Endothelial cell of umbilical vein (primary cell): ENCODE measurements around the gene HINFP. TPM values are rescaled to one million over a fixed set of nuclear protein-coding genes. Genes with fewer than 3 reads are reported as not detected.

Source experiments
- BruUV-seq: library from RNA; stranded (reverse); fragments of 400-500 nt; replicated peaks from 2 replicates; lab custom pipeline; 2021; lab: Mats Ljungman, UMichigan
- CTCF ChIA-PET: fragments of 300-600, 350-600 bp; sonication (Branson Sonifier 250); formaldehyde crosslinking; loops from one replicate; lab custom pipeline; 2021; ENCODE audit warnings: antibody characterized with exemption, inconsistent platforms; lab: Charles Lee
- POLR2A ChIA-PET: fragments of 300-600, 350-600 bp; sonication (Branson Sonifier 250); formaldehyde crosslinking; loops from one replicate; lab custom pipeline; 2021; ENCODE audit warnings: antibody characterized with exemption, inconsistent platforms; lab: Charles Lee
- DNase-seq: peaks from one replicate; pipeline ENCODE4 v3.0.0-alpha.2; 2011; ENCODE audit warnings: low read depth, low spot score
- FAIRE-seq: peaks from 2 replicates; lab custom pipeline; 2011; peaks lifted over from hg19 to GRCh38; lab: Jason Lieb, UNC
- H2AFZ ChIP-seq: 2 replicates; pipeline ENCODE4 v1.6.0; 2012; ENCODE audit warnings: low read depth, low read length, control low read depth, inconsistent platforms
- H3K27ac ChIP-seq: 2 replicates; pipeline ENCODE4 v1.5.1; 2011; ENCODE audit warnings: low read depth, mild to moderate bottlenecking, control low read depth, low read length, moderate library complexity; ENCODE audit not compliant: insufficient read depth
- H3K27me3 ChIP-seq, 2 experiments: 2 replicates each; pipeline versions ENCODE4 v1.6.0 to v1.6.1; 2011; ENCODE audit warnings: low read length in 2 of 2, mixed read lengths in 1 of 2; ENCODE audit not compliant: control insufficient read depth in 2 of 2, insufficient read depth in 2 of 2
- H3K36me3 ChIP-seq, 2 experiments: 2 replicates in 1 of 2; 3 replicates in 1 of 2; pipeline ENCODE4 v1.5.1; 2011; ENCODE audit warnings: low read length in 2 of 2, mild to moderate bottlenecking in 1 of 2, moderate library complexity in 1 of 2; ENCODE audit not compliant: control insufficient read depth in 2 of 2, insufficient read depth in 2 of 2; ENCODE audit errors: extremely low read depth in 1 of 2
- H3K4me1 ChIP-seq: 3 replicates; pipeline ENCODE4 v1.5.1; 2011; ENCODE audit warnings: mild to moderate bottlenecking, low read length; ENCODE audit not compliant: control insufficient read depth, insufficient read depth; ENCODE audit errors: extremely low read depth
- H3K4me2 ChIP-seq: 2 replicates; pipeline ENCODE4 v1.6.1; 2011; ENCODE audit warnings: low read length, control low read depth, mixed read lengths; ENCODE audit not compliant: insufficient read depth
- H3K4me3 ChIP-seq, 3 experiments: fragments of 200-600 bp in 1 of 3; sonication (generic), shearing (Covaris generic) in 1 of 3; replicated peaks in 1 of 3; 2 replicates each; pipeline ENCODE4 v1.5.1; 2011 to 2016; ENCODE audit warnings: control low read depth in 3 of 3, low read length in 3 of 3, mild to moderate bottlenecking in 2 of 3, inconsistent platforms in 1 of 3, low read depth in 1 of 3, moderate library complexity in 1 of 3; ENCODE audit not compliant: insufficient read depth in 1 of 3
- H3K79me2 ChIP-seq: 2 replicates; pipeline ENCODE4 v1.6.0; 2012; ENCODE audit warnings: low read length, inconsistent platforms; ENCODE audit not compliant: control insufficient read depth, insufficient read depth
- H3K9ac ChIP-seq: replicated peaks from 2 replicates; pipeline ENCODE3; 2011; ENCODE audit warnings: low read length, control low read depth; ENCODE audit not compliant: insufficient read depth; ENCODE audit errors: extremely low read depth
- H3K9me1 ChIP-seq: replicated peaks from 3 replicates; pipeline ENCODE4 v1.6.0; 2011; ENCODE audit warnings: mild to moderate bottlenecking, low read length; ENCODE audit not compliant: control insufficient read depth, insufficient read depth; ENCODE audit errors: extremely low read depth
- H3K9me3 ChIP-seq: replicated peaks from 2 replicates; pipeline ENCODE4 v1.5.1; 2012; ENCODE audit warnings: low read length, inconsistent platforms; ENCODE audit not compliant: control insufficient read depth, insufficient read depth
- H4K20me1 ChIP-seq: replicated peaks from 2 replicates; pipeline ENCODE3; 2011; ENCODE audit warnings: mild to moderate bottlenecking, low read length; ENCODE audit not compliant: control insufficient read depth, insufficient read depth; ENCODE audit errors: extremely low read depth
- CTCF ChIP-seq, 2 donors: IDR thresholded peaks; 1 replicate in 1 of 2; 2 replicates in 1 of 2; pipeline ENCODE4 v1.5.1; 2011; ENCODE audit warnings: low read length in 2 of 2, mild to moderate bottlenecking in 2 of 2, moderate library complexity in 2 of 2, control low read depth in 1 of 2, inconsistent platforms in 1 of 2, low read depth in 1 of 2; ENCODE audit not compliant: insufficient read depth in 1 of 2; ENCODE audit errors: extremely low read depth in 1 of 2
- EZH2 ChIP-seq: IDR thresholded peaks from 2 replicates; pipeline ENCODE4 v1.6.1; 2012; ENCODE audit warnings: borderline replicate concordance, low read depth, mild to moderate bottlenecking, moderate library complexity, low read length, inconsistent platforms; ENCODE audit not compliant: severe bottlenecking
- FOS ChIP-seq: IDR thresholded peaks from 2 replicates; pipeline ENCODE4 v1.6.1; 2011; ENCODE audit warnings: mild to moderate bottlenecking, low read length, moderate library complexity, borderline replicate concordance; ENCODE audit not compliant: insufficient read depth
- GATA2 ChIP-seq: IDR thresholded peaks from 2 replicates; pipeline ENCODE4 v1.7.0; 2011; ENCODE audit warnings: low read depth, mild to moderate bottlenecking, moderate library complexity, mixed read lengths, low read length; ENCODE audit not compliant: insufficient read length, insufficient read depth
- JUN ChIP-seq: IDR thresholded peaks from 2 replicates; pipeline ENCODE4 v1.6.1; 2011; ENCODE audit warnings: borderline replicate concordance, low read depth; ENCODE audit not compliant: insufficient read length, insufficient read depth
- MAX ChIP-seq: IDR thresholded peaks from 2 replicates; pipeline ENCODE4 v1.6.1; 2011; ENCODE audit not compliant: insufficient read depth, insufficient read length
- MYC ChIP-seq: IDR thresholded peaks from one replicate; pipeline ENCODE4 v1.6.1; 2011; ENCODE audit warnings: mild to moderate bottlenecking, low read depth, low read length
- POLR2A ChIP-seq: IDR thresholded peaks from 2 replicates; pipeline ENCODE4 v1.6.1; 2012; ENCODE audit warnings: low read depth, mild to moderate bottlenecking, control low read depth, low read length
- POLR2AphosphoS5 ChIP-seq: IDR thresholded peaks from 2 replicates; pipeline ENCODE4 v1.6.1; 2012; ENCODE audit warnings: low read depth, mild to moderate bottlenecking, control low read depth, low read length, moderate library complexity; ENCODE audit not compliant: insufficient read depth
- dilution Hi-C: fragments of 300-500 bp; cut with MboI; formaldehyde crosslinking; loops from one replicate; pipeline ENCODE4 v1.15.0; 2019; ENCODE audit warnings: low sequenced_read_pairs; ENCODE audit not compliant: extremely low pct_ligation_motif_present
- intact Hi-C: fragments of 100-400 bp; cut with micrococcal nuclease; formaldehyde crosslinking; loops from one replicate; pipeline ENCODE4 v1.10.0; 2022
- polyA plus RNA-seq, 4 experiments: library from polyadenylated mRNA; depleted of rRNA in 3 of 4; stranded (reverse) in 3 of 4; unstranded in 1 of 4; fragments of >200 nt; gene quantifications; 2 replicates each; pipeline versions ENCODE4 v1.2.1 to v1.2.3, GENCODE V29; 2011 to 2012; ENCODE audit warnings: missing spikeins in 1 of 4
- total RNA-seq: library from RNA; stranded (reverse); gene quantifications from 2 replicates; pipeline ENCODE4 v1.2.3, GENCODE V29; 2021

Gene HINFP
- total and polyA plus RNA-seq, 2 donors (not counting 3 experiments of a cell fraction or from before 2014, with no cell fraction given), result 30.8 to 33.4 TPM

GRCh38 chr11:119115484-119116234, 5.7 kb upstream of the HINFP start:
- Histone ChIP-seq H3K4me1 (peaks cover 7% of the 10 kb centered on the region), H3K9me3 (no peaks in the 10 kb centered on the region), H3K4me3 (no peak overlapping the region), H3K9ac (no peak overlapping the region), H3K36me3 (peaks cover 7 to 27% of the 10 kb centered on the region in 2 experiments), H2AFZ (no peak overlapping the region), H3K9me1 (no peaks in the 10 kb centered on the region), H3K27ac (no peak overlapping the region), H3K4me2 (peak overlapping the region; percentile 21), H3K79me2 (no peaks in the 10 kb centered on the region), H4K20me1 (no peaks in the 10 kb centered on the region), H3K27me3 (no peaks in the 10 kb centered on the region)
- ChIA-PET POLR2A (no interaction called here), CTCF (interaction anchor here (0.9 to 1.6 kb wide), 3 partner anchors 13 to 223 kb away, joined by 4 to 7 read pairs (median 5); no protein-coding TSS in a partner anchor)
- FAIRE-seq (no peak), DNase-seq (no peak)
- intact Hi-C loops, result no loop called here
- BruUV-seq, result no TSS peak
- no peak for TF ChIP-seq CTCF (IDR thresholded peaks at IDR 0.05; ENCODE audit: extremely low read depth in 1 of 2, insufficient read depth in 1 of 2, low read depth in 1 of 2, low read length in 2 of 2)
- TF ChIP-seq FOS, result no peak
- TF ChIP-seq POLR2AphosphoS5, result no peak
- TF ChIP-seq EZH2, result no peak
- TF ChIP-seq MYC, result no peak
- TF ChIP-seq JUN, result no peak
- TF ChIP-seq GATA2, result no peak
- TF ChIP-seq MAX, result no peak
- TF ChIP-seq POLR2A, result no peak
- dilution Hi-C loops, result no loop called here
